GM12878 (cell line): ENCODE results near the gene TRAF5. TPM values are rescaled to one million over a fixed set of nuclear protein-coding genes. Genes with fewer than 3 reads are reported as not detected.

Experiments
- ATAC-seq: fragments of 200-7000 bp; cut with Tn5 transposase; 3 replicates; pipeline ENCODE4 v1.9.1; 2020; ENCODE audit warnings: mild to moderate bottlenecking, moderate library complexity
- BruUV-seq: library from RNA; stranded (reverse); fragments of 400-500 nt; replicated peaks from 2 replicates; lab custom pipeline; 2021; lab: Mats Ljungman, UMichigan
- CTCF ChIA-PET: fragments of 300-600 bp; sonication (Branson Sonifier 250); formaldehyde crosslinking; extraction: SDS; loops from one replicate; lab custom pipeline; 2021; ENCODE audit warnings: inconsistent platforms; lab: Yijun Ruan, JAX
- POLR2A ChIA-PET: fragments of 350-600 bp; formaldehyde crosslinking; extraction: SDS; loops from one replicate; lab custom pipeline; 2021; ENCODE audit warnings: inconsistent platforms; lab: Charles Lee
- RAD21 ChIA-PET: fragments of 300-600 bp; sonication (Branson Sonifier 250); formaldehyde crosslinking; loops from one replicate; lab custom pipeline; 2023; ENCODE audit warnings: antibody characterized with exemption; ENCODE audit not compliant: unreplicated experiment; lab: Charles Lee
- SMC1A ChIA-PET: fragments of 300-600 bp; sonication (Branson Sonifier 250); formaldehyde crosslinking; loops from one replicate; lab custom pipeline; 2023; ENCODE audit not compliant: unreplicated experiment, uncharacterized antibody; lab: Charles Lee
- DNase-seq: peaks from one replicate; pipeline ENCODE4 v3.0.0-alpha.2; 2011; ENCODE audit warnings: low read depth, low spot score
- FAIRE-seq: peaks from 3 replicates; lab custom pipeline; 2011; peaks lifted over from hg19 to GRCh38; lab: Jason Lieb, UNC
- H2AFZ ChIP-seq: 2 replicates; pipeline ENCODE4 v1.6.0; 2011; ENCODE audit warnings: low read depth, low read length, control low read depth; ENCODE audit not compliant: control insufficient read depth
- H3K27ac ChIP-seq: 2 replicates; pipeline ENCODE4 v1.5.1; 2011; ENCODE audit warnings: control low read depth; ENCODE audit not compliant: control insufficient read depth, insufficient read depth
- H3K27me3 ChIP-seq, 2 experiments: replicated peaks in 1 of 2; 2 replicates each; pipeline versions ENCODE4 v1.6.0 to v1.6.1; 2011; ENCODE audit warnings: low read length in 1 of 2; ENCODE audit not compliant: control insufficient read depth in 2 of 2, insufficient read depth in 2 of 2
- H3K36me3 ChIP-seq, 2 experiments: 2 replicates each; pipeline ENCODE4 v1.5.1; 2011; ENCODE audit warnings: low read length in 1 of 2; ENCODE audit not compliant: control insufficient read depth in 2 of 2, insufficient read depth in 2 of 2
- H3K4me1 ChIP-seq: 2 replicates; pipeline ENCODE4 v1.6.1; 2011; ENCODE audit warnings: mild to moderate bottlenecking, low read length, moderate library complexity, mixed read lengths; ENCODE audit not compliant: control insufficient read depth, insufficient read depth
- H3K4me2 ChIP-seq: 2 replicates; pipeline ENCODE4 v1.6.0; 2011; ENCODE audit warnings: control low read depth; ENCODE audit not compliant: control insufficient read depth, insufficient read depth
- H3K4me3 ChIP-seq: fragments of 200-600 bp; sonication (generic); 2 replicates; pipeline ENCODE4 v1.5.1; 2016
- H3K79me2 ChIP-seq: 2 replicates; pipeline ENCODE4 v1.6.0; 2011; ENCODE audit warnings: low read length; ENCODE audit not compliant: control insufficient read depth, insufficient read depth
- H3K9ac ChIP-seq: 2 replicates; pipeline ENCODE4 v1.8.0; 2011; ENCODE audit warnings: low read length, control low read depth, mixed read lengths; ENCODE audit not compliant: control insufficient read depth, insufficient read depth
- H3K9me3 ChIP-seq: replicated peaks from 3 replicates; pipeline ENCODE4 v1.5.1; 2011; ENCODE audit warnings: mild to moderate bottlenecking, low read length; ENCODE audit not compliant: control insufficient read depth, insufficient read depth
- H4K20me1 ChIP-seq: 2 replicates; pipeline ENCODE4 v1.6.0; 2011; ENCODE audit not compliant: control insufficient read depth, insufficient read depth
- CBFB ChIP-seq: IDR thresholded peaks from 2 replicates; pipeline ENCODE4 v1.6.1; 2016; ENCODE audit warnings: antibody characterized with exemption, low read depth
- EGR1 ChIP-seq, 2 experiments: IDR thresholded peaks; 1 replicate in 1 of 2; 2 replicates in 1 of 2; pipeline ENCODE4 v1.6.1; 2011 to 2012; ENCODE audit warnings: low read depth in 2 of 2, low read length in 2 of 2, borderline replicate concordance in 1 of 2, mild to moderate bottlenecking in 1 of 2, moderate library complexity in 1 of 2
- ELK1 ChIP-seq: IDR thresholded peaks from 2 replicates; pipeline ENCODE4 v1.6.1; 2012; ENCODE audit warnings: low read depth, low read length, improper control_type of control experiment
- ESRRA ChIP-seq: IDR thresholded peaks from 2 replicates; pipeline ENCODE4 v1.6.1; 2012; ENCODE audit warnings: mild to moderate bottlenecking, low read length, improper control_type of control experiment
- NRF1 ChIP-seq: conservative IDR thresholded peaks from 2 replicates; pipeline ENCODE4 v1.6.1; 2011; ENCODE audit warnings: mild to moderate bottlenecking, low read depth, low read length, improper control_type of control experiment
- SMAD1 ChIP-seq: fragments of 450-650 bp; IDR thresholded peaks from 2 replicates; pipeline ENCODE4 v1.6.1; 2018; ENCODE audit warnings: mild to moderate bottlenecking, low read depth; ENCODE audit not compliant: partially characterized antibody
- SUZ12 ChIP-seq: fragments of 200-600 bp; sonication (generic); IDR thresholded peaks from one replicate; pipeline ENCODE4 v1.6.1; 2018; ENCODE audit warnings: antibody characterized with exemption, mild to moderate bottlenecking; ENCODE audit not compliant: unreplicated experiment
- TCF12 ChIP-seq: IDR thresholded peaks from 2 replicates; pipeline ENCODE4 v1.6.1; 2011; ENCODE audit warnings: low read depth, mild to moderate bottlenecking, low read length
- TCF3 ChIP-seq: IDR thresholded peaks from 2 replicates; pipeline ENCODE4 v1.6.1; 2012; ENCODE audit warnings: low read depth, mild to moderate bottlenecking, low read length, borderline replicate concordance; ENCODE audit not compliant: insufficient read depth
- TCF7 ChIP-seq: IDR thresholded peaks from 2 replicates; pipeline ENCODE4 v1.6.1; 2014; ENCODE audit warnings: antibody characterized with exemption, borderline replicate concordance
- USF1 ChIP-seq: IDR thresholded peaks from 2 replicates; pipeline ENCODE4 v1.6.1; 2011; ENCODE audit warnings: borderline replicate concordance, low read depth, mild to moderate bottlenecking, moderate library complexity, mixed read lengths, low read length; ENCODE audit not compliant: insufficient read depth; ENCODE audit errors: extremely low read length
- WGBS: methylation state at CpG from one replicate; pipeline ENCODE4 v1.1.6; 2016; ENCODE audit warnings: low lambda C conversion rate; ENCODE audit not compliant: insufficient replicate concordance, insufficient coverage; ENCODE audit errors: missing lambda C conversion rate; 5-methylcytosine and 5-hydroxymethylcytosine counted together
- in situ Hi-C: fragments of 300-500 bp; cut with MboI; formaldehyde crosslinking; loops from 9 replicates; pipeline ENCODE4 v1.14.3; 2018; ENCODE audit warnings: mixed read lengths
- intact Hi-C: fragments of 100-400 bp; cut with micrococcal nuclease; formaldehyde crosslinking; loops from one replicate; pipeline ENCODE4 v1.14.2; 2022; ENCODE audit not compliant: unreplicated experiment
- polyA plus RNA-seq, 11 experiments: library from polyadenylated mRNA; depleted of rRNA in 4 of 11; unstranded in 6 of 11; stranded (reverse) in 5 of 11; fragments of >200 nt; fragmentation: Nextera tagmentation in 4 of 11; fragmentation: Illumina TruSeq in 1 of 11; extraction: Ambion mirVana in 4 of 11; extraction: Trizol in 1 of 11; gene quantifications; 1 replicate in 1 of 11; 2 replicates in 10 of 11; pipeline versions ENCODE4 v1.2.1 to v1.2.3, GENCODE V29; 2011 to 2016; ENCODE audit warnings: inconsistent platforms in 2 of 11, missing spikeins in 2 of 11, low read depth in 1 of 11
- total RNA-seq, 4 experiments: library from RNA; depleted of rRNA in 3 of 4; stranded (reverse); fragments of >200 nt in 3 of 4; fragmentation: Illumina TruSeq in 1 of 4; extraction: Trizol in 1 of 4; gene quantifications; 2 replicates each; pipeline versions ENCODE4 v1.2.1 to v1.2.3, GENCODE V29; 2013 to 2021
- TF ChIP-seq, protein P1 (sequence below): fragments of 450-650 bp; IDR thresholded peaks from 2 replicates; pipeline ENCODE4 v1.6.1; 2016; ENCODE audit warnings: mild to moderate bottlenecking, moderate library complexity, borderline replicate concordance
- TF ChIP-seq, protein P2 (sequence below): fragments of 450-650 bp; formaldehyde crosslinking; IDR thresholded peaks from 2 replicates; pipeline ENCODE4 v1.4.0; 2020; ENCODE audit warnings: mild to moderate bottlenecking, moderate library complexity

TRAF5 gene
- total and polyA plus RNA-seq, 10 of the 15 experiments (the other 5 are each of a cell fraction or from before 2014, with no cell fraction given): 10.6 to 36.5 (median 26.3) TPM

GRCh38 chr1:211375146-211375818 lies 48.6 kb downstream of the TRAF5 start:
- Histone ChIP-seq H3K27me3 (no peaks in the 10 kb centered on the region), H3K36me3 (peaks cover 4 to 9% of the 10 kb centered on the region in 2 experiments), H2AFZ (no peak overlapping the region), H4K20me1 (no peaks in the 10 kb centered on the region), H3K4me3 (no peak overlapping the region), H3K9ac (no peak overlapping the region), H3K4me1 (peaks cover 3% of the 10 kb centered on the region), H3K9me3 (no peaks in the 10 kb centered on the region), H3K4me2 (no peak overlapping the region), H3K27ac (no peak overlapping the region), H3K79me2 (no peaks in the 10 kb centered on the region)
- intact Hi-C loops (no loop called here), in situ Hi-C loops (no loop called here)
- SMC1A ChIA-PET: no interaction called here
- RAD21 ChIA-PET: no interaction called here
- FAIRE-seq (no peak), DNase-seq (no peak), ATAC-seq (no peak)
- CTCF ChIA-PET: interaction anchor here (1.0 kb wide), 1 partner anchor 9 kb away, joined by 3 read pairs; no protein-coding TSS in a partner anchor
- WGBS: 97% methylated on average over 5 of the region's 5 CpGs
- no TSS peak for BruUV-seq
- POLR2A ChIA-PET: interaction anchor here (0.6 kb wide), 1 partner anchor 123 kb away, joined by 5 read pairs; no protein-coding TSS in a partner anchor
- TF ChIP-seq, protein P1, sequence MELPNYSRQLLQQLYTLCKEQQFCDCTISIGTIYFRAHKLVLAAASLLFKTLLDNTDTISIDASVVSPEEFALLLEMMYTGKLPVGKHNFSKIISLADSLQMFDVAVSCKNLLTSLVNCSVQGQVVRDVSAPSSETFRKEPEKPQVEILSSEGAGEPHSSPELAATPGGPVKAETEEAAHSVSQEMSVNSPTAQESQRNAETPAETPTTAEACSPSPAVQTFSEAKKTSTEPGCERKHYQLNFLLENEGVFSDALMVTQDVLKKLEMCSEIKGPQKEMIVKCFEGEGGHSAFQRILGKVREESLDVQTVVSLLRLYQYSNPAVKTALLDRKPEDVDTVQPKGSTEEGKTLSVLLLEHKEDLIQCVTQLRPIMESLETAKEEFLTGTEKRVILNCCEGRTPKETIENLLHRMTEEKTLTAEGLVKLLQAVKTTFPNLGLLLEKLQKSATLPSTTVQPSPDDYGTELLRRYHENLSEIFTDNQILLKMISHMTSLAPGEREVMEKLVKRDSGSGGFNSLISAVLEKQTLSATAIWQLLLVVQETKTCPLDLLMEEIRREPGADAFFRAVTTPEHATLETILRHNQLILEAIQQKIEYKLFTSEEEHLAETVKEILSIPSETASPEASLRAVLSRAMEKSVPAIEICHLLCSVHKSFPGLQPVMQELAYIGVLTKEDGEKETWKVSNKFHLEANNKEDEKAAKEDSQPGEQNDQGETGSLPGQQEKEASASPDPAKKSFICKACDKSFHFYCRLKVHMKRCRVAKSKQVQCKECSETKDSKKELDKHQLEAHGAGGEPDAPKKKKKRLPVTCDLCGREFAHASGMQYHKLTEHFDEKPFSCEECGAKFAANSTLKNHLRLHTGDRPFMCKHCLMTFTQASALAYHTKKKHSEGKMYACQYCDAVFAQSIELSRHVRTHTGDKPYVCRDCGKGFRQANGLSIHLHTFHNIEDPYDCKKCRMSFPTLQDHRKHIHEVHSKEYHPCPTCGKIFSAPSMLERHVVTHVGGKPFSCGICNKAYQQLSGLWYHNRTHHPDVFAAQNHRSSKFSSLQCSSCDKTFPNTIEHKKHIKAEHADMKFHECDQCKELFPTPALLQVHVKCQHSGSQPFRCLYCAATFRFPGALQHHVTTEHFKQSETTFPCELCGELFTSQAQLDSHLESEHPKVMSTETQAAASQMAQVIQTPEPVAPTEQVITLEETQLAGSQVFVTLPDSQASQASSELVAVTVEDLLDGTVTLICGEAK: no peak
- TF ChIP-seq TCF7 (no peak), ESRRA (no peak), SUZ12 (no peak), ELK1 (no peak), CBFB (no peak), USF1 (no peak), EGR1 (IDR thresholded peaks at IDR 0.05; ENCODE audit: borderline replicate concordance in 1 of 2, low read depth in 2 of 2, low read length in 2 of 2) (no peak), SMAD1 (no peak), TCF12 (no peak), NRF1 (no peak), TCF3 (no peak)
- TF ChIP-seq, protein P2, sequence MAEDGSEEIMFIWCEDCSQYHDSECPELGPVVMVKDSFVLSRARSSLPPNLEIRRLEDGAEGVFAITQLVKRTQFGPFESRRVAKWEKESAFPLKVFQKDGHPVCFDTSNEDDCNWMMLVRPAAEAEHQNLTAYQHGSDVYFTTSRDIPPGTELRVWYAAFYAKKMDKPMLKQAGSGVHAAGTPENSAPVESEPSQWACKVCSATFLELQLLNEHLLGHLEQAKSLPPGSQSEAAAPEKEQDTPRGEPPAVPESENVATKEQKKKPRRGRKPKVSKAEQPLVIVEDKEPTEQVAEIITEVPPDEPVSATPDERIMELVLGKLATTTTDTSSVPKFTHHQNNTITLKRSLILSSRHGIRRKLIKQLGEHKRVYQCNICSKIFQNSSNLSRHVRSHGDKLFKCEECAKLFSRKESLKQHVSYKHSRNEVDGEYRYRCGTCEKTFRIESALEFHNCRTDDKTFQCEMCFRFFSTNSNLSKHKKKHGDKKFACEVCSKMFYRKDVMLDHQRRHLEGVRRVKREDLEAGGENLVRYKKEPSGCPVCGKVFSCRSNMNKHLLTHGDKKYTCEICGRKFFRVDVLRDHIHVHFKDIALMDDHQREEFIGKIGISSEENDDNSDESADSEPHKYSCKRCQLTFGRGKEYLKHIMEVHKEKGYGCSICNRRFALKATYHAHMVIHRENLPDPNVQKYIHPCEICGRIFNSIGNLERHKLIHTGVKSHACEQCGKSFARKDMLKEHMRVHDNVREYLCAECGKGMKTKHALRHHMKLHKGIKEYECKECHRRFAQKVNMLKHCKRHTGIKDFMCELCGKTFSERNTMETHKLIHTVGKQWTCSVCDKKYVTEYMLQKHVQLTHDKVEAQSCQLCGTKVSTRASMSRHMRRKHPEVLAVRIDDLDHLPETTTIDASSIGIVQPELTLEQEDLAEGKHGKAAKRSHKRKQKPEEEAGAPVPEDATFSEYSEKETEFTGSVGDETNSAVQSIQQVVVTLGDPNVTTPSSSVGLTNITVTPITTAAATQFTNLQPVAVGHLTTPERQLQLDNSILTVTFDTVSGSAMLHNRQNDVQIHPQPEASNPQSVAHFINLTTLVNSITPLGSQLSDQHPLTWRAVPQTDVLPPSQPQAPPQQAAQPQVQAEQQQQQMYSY (CRISPR knock-in tag): no peak
